A673 (cell line): ENCODE measurements around the gene TICRR.

Source experiments
- CTCF ChIP-seq: fragments of 300-800, 200-600 bp; sonication (generic); conservative IDR thresholded peaks from 2 replicates; pipeline ENCODE4 v1.5.1; 2017; ENCODE audit warnings: low read depth, mild to moderate bottlenecking, antibody characterized with exemption, low read length, moderate library complexity, mixed read lengths
- EZH2 ChIP-seq: fragments of 200-600 bp; sonication (generic); IDR thresholded peaks from 2 replicates; pipeline ENCODE4 v1.6.1; 2017; ENCODE audit warnings: borderline replicate concordance, low read depth, mild to moderate bottlenecking, mixed read lengths, antibody characterized with exemption, low read length; ENCODE audit not compliant: poor library complexity, severe bottlenecking

DNA sequence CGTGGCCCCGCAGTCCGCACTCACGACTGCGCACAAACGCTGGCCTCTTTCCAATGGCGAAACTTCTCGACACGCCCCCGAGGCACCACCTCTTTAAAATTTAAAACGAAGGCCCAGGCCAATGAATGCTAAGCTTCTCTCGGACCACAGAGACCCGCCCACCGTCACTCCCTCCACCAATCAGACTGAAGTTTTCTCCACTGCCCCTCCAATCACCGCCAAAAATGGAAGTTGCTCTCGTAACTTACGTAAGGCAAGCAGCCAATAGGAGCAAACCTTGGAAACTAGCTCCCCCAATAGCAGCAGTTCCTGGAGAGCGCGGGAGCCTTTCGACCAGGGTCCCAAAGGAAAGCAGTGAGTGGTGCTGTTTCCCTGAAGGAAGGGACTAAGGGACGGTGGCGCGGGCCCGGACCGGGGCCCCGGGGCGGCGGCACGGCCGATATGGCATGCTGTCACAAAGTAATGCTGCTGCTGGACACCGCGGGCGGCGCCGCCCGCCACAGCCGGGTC lies at the start of gene TICRR:
- TF ChIP-seq CTCF (no peak), EZH2 (no peak)
